GM10248 (cell line): ENCODE measurements around the gene MKKS.
A peak's percentile ranks its signal among the peaks of the same experiment; 100 is the strongest.

Source experiments
- CTCF ChIA-PET: fragments of 300-600 bp; sonication (Branson Sonifier 250); formaldehyde crosslinking; extraction: SDS; loops from one replicate; lab custom pipeline; 2021; ENCODE audit warnings: antibody characterized with exemption; lab: Yijun Ruan, JAX
- POLR2A ChIA-PET: fragments of 350-650 bp; sonication (Branson Sonifier 250); formaldehyde crosslinking; extraction: SDS; loops from one replicate; lab custom pipeline; 2020; ENCODE audit warnings: antibody characterized with exemption; lab: Yijun Ruan, JAX
- DNase-seq: peaks from one replicate; pipeline ENCODE4 v3.0.0; 2012; ENCODE audit errors: extremely low spot score
- TF ChIP-seq, protein P1 (sequence below): IDR thresholded peaks from 2 replicates; pipeline ENCODE4 v1.5.1; 2012; ENCODE audit warnings: mild to moderate bottlenecking, low read depth; ENCODE audit errors: extremely low read depth, missing control alignments, control extremely low read depth

The MKKS gene

DNA sequence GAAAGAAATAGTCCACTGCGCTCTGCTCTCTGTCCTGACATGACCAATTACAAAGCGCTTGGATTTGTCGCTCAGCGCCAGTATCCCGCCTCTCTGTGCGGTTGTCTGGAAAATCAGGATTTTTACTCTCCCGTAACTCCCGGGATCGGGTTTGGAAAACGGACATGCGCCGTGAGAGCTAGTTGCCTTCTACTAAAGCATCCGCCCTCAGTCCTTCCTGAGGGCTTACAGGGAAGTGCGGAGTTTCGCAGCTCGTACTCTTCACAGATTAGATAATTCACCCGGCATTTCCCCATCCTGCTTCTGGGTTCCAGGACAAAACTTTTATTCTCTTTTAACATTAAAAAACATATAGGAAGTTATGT lies 427 bp upstream of the MKKS start:
- peak; percentile 58 for DNase-seq
- ChIA-PET POLR2A (interaction anchor here (0.6 kb wide), 1 partner anchor 42 kb away, joined by 5 read pairs; no protein-coding TSS in a partner anchor), CTCF (interaction anchor here (0.9 to 3.9 kb wide), 7 partner anchors 8 to 456 kb away, joined by 3 to 22 read pairs (median 5); no protein-coding TSS in a partner anchor)
- TF ChIP-seq, protein P1, sequence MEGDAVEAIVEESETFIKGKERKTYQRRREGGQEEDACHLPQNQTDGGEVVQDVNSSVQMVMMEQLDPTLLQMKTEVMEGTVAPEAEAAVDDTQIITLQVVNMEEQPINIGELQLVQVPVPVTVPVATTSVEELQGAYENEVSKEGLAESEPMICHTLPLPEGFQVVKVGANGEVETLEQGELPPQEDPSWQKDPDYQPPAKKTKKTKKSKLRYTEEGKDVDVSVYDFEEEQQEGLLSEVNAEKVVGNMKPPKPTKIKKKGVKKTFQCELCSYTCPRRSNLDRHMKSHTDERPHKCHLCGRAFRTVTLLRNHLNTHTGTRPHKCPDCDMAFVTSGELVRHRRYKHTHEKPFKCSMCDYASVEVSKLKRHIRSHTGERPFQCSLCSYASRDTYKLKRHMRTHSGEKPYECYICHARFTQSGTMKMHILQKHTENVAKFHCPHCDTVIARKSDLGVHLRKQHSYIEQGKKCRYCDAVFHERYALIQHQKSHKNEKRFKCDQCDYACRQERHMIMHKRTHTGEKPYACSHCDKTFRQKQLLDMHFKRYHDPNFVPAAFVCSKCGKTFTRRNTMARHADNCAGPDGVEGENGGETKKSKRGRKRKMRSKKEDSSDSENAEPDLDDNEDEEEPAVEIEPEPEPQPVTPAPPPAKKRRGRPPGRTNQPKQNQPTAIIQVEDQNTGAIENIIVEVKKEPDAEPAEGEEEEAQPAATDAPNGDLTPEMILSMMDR = no peak

DNA sequence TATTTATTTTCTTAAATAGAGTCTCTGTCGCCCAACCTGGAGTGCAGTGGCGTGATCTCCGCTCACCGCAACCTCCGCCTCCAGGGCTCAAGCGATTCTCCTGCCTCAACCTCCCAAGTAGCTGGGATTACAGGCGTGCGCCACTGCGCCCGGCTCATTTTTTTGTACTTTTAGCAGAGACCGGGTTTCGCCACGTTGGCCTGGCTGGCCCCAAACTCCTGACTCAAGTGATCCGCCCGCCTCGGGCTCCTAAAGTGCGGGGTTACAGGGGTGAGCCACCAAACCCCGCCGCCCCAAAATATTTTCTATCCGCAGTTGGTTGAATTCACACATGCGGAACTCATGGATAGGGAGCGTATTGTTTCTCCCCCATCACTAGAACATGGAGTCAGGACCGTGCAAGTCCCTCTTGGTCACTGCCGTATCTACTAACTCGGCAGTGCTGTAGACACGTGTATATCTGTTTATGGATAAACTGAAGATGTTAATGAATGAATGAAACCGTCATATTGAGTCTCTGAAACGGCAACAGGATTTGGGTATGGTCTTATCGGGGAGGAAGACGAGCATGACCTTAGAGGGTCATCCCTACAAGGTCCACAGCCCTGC lies 904 bp downstream of the MKKS start:
- ChIA-PET CTCF (interaction anchor here (1.5 to 2.2 kb wide), 2 partner anchors 15 to 455 kb away, joined by 5 read pairs; no protein-coding TSS in a partner anchor), POLR2A (interaction anchor here (0.5 kb wide), 1 partner anchor 429 kb away, joined by 3 read pairs; no protein-coding TSS in a partner anchor)
- no peak for DNase-seq
- TF ChIP-seq, protein P1 = no peak

DNA sequence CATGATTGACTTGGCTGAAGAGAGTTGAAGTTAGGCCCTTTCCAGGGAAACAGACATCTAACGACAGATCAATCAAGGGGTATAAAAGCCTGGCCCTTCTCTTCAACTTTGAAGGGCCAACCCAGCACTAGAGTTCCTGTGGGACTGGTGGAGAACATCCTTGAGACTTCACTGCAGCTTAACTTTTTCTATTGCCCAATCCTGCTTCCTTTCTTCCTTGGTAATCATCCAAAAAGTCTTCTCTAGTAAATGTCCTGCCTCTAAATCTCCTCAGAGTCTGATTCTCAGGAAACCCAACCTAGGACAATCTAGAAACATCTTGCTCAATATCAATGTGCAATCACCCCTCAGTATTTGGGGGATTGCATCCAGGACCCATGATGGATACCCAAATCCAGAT lies 1.9 kb downstream of the MKKS start:
- no peak for DNase-seq
- POLR2A ChIA-PET = no interaction called here
- TF ChIP-seq, protein P1 = no peak
- CTCF ChIA-PET = interaction anchor here (1.1 kb wide), 1 partner anchor 155 kb away, joined by 3 read pairs; no protein-coding TSS in a partner anchor

DNA sequence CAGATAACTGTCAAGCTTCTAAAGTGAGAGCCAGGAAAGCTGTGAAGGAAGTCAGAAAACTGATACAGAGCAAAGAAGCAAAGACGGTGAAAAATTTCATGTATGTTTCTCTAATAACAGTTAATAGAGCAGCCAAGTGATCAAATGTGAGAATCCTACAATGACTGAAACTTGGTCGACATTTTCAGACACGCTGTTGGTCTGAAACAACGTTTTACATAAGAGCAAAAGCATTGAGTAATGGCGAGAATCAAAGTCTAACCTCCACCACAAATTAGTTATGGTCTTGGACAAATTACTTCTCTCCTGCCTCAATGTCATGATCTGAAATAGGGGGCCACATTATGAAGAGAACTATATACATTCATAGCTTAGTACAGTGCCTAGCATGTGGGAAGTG lies 3.3 kb downstream of the MKKS start:
- CTCF ChIA-PET = interaction anchor here (1.3 to 8.5 kb wide), 5 partner anchors 16 to 814 kb away, joined by 3 to 76 read pairs (median 4); no protein-coding TSS in a partner anchor
- no peak for DNase-seq
- POLR2A ChIA-PET = no interaction called here
- TF ChIP-seq, protein P1 = no peak

DNA sequence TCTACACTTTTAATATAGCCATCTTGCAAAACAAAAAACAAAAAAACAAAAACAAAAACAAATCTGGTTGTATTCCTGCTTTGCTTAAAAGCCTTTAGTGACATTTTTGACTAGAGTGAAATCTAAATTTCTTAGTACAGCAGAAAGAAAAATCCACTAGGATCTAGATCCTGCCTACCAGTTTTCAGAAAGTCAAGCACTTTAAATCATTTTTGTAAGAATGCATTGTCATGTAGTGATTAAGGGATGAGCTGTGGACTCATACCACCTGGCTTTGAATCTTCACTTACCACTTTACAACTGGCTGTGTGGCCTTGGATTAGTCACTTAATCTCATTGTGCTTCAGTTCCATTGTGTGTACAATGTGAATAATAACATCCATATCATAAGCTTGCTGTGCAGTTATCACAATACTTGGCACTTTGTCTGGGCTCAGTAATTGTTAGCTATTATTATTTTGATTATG lies 4.0 kb downstream of the MKKS start:
- ChIA-PET CTCF (interaction anchor here (1.1 to 8.5 kb wide), 6 partner anchors 15 to 813 kb away, joined by 3 to 76 read pairs (median 4); no protein-coding TSS in a partner anchor), POLR2A (no interaction called here)
- TF ChIP-seq, protein P1 = no peak
- DNase-seq = no peak

DNA sequence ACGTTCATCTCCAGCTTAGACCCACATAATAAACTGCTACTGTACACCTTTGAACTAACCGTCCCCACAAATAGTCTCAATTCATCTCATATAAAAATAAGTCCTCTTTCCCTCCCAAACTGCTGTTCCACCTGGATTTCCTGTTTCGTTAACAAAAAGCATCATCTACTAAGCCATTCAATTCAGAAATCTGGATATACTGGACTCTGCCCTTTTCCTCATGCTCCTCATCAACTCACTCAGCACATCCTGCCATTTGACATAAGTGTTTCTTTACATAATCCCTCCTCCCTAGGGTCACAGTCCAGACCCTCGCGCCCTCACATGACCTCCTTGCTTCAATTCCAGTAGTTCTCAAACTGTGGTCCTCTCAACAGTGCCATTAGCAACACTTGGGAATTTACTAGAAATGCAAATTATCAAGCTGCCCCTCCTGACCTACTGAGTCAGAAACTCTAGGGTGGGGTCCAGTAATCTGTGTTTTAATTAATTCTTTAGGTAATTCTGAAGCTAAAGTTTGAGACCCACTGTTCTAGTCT lies 4.5 kb downstream of the MKKS start:
- TF ChIP-seq, protein P1 = no peak
- POLR2A ChIA-PET = no interaction called here
- CTCF ChIA-PET = interaction anchor here (1.1 to 8.5 kb wide), 7 partner anchors 15 to 813 kb away, joined by 3 to 76 read pairs (median 5); no protein-coding TSS in a partner anchor
- no peak for DNase-seq
